Measurements from ENCODE around the gene COL6A3. TPM values are rescaled to one million over a fixed set of nuclear protein-coding genes. Genes with fewer than 3 reads are reported as not detected.

The COL6A3 gene
- total RNA-seq, 1 experiment from 2014 or later, result 0.81 TPM

DNA sequence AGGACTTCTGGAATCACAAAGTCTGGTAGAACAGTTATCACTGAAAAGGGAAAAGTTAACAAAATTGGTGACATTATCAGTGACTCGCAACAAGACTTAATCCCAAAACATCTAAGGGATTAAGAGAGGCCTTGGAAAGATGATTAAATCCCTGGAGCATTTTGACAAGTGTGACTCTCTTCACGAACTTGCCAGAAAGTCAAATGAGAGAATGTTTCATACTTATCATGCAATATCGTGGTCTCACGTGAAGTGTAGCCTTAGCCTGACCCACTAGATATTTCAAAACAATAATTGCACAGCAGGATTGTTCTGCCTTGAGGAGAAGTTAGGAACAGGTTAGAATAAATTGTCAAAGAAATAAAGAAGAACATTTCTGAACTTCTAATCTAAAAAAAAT lies 104.5 kb downstream of the COL6A3 start:
- no peak for DNase-seq

More for the DNA sequence above, 104.5 kb downstream of the COL6A3 start:
- peaks cover 1% of the 10 kb centered on the region in 2 experiments; a peak in 4 of 5 replicates for H3K9me3 Mint-ChIP-seq
- Histone ChIP-seq H4K8ac (replicated peaks; ENCODE audit: insufficient read length, low read depth, low read length) (no peak overlapping the region), H3K9me3 (ENCODE audit: control insufficient read depth, low read depth, low read length) (no peaks in the 10 kb centered on the region), H2BK120ac (ENCODE audit: low read depth, low read length, poor library complexity, severe bottlenecking) (no peak overlapping the region), H3K79me2 (ENCODE audit: insufficient read depth, low read length) (no peaks in the 10 kb centered on the region), H3K18ac (ENCODE audit: insufficient read length, low read depth, low read length) (no peak overlapping the region), H4K5ac (ENCODE audit: insufficient read length, low read depth, low read length) (no peak overlapping the region), H3K4ac (ENCODE audit: low read depth, low read length) (no peak overlapping the region), H3K27me3 (ENCODE audit: insufficient read depth, low read length) (no peaks in the 10 kb centered on the region), H3K4me1 (ENCODE audit: insufficient read depth, low read length) (no peaks in the 10 kb centered on the region; the same call in 1 of the 2 replicates), H4K91ac (ENCODE audit: insufficient read length, low read depth, low read length) (no peak overlapping the region), H3K23ac (ENCODE audit: insufficient read length, low read depth, low read length) (no peak overlapping the region), H2BK12ac (ENCODE audit: insufficient read length, low read depth, low read length) (no peak overlapping the region), H2BK5ac (ENCODE audit: insufficient read length, low read length) (no peak overlapping the region), H3T11ph (ENCODE audit: low read length) (no peak overlapping the region), H2AFZ (ENCODE audit: low read length) (no peak overlapping the region), H2BK15ac (ENCODE audit: low read depth, low read length) (no peak overlapping the region), H3K27ac (ENCODE audit: insufficient read length, low read depth, low read length) (no peak overlapping the region), H2AK5ac (ENCODE audit: insufficient read length, low read length) (no peak overlapping the region), H4K20me1 (ENCODE audit: control insufficient read depth, insufficient read depth, insufficient read length) (no peaks in the 10 kb centered on the region), H3K4me2 (ENCODE audit: insufficient read depth, insufficient read length, low read length) (no peak overlapping the region), H3K79me1 (ENCODE audit: insufficient read depth, low read depth, low read length, poor library complexity, severe bottlenecking) (no peaks in the 10 kb centered on the region), H3K23me2 (ENCODE audit: insufficient read length, low read depth, low read length, poor library complexity, severe bottlenecking) (no peaks in the 10 kb centered on the region), H3K14ac (ENCODE audit: insufficient read depth, low read length) (no peak overlapping the region), H3K9ac (ENCODE audit: extremely low read depth, insufficient read length, low read length) (no peak overlapping the region), H2BK20ac (ENCODE audit: low read depth, low read length, poor library complexity, severe bottlenecking) (no peak overlapping the region), H3K56ac (ENCODE audit: insufficient read length, low read depth, low read length) (no peak overlapping the region)
- H3K27ac Mint-ChIP-seq, result no peak overlapping the region
- H3K27me3 Mint-ChIP-seq (ENCODE audit: low read depth), result peaks cover 12% of the 10 kb centered on the region
- H3K36me3 Mint-ChIP-seq (ENCODE audit: insufficient read depth in 1 of 3, low read depth in 3 of 3), result peaks cover 0 to 2% (median under 1%) of the 10 kb centered on the region in 3 experiments; a peak in 3 of 7 replicates
- no CpG with 5 or more reads among the region's 4 CpGs for WGBS (ENCODE audit: extremely low coverage, insufficient read length, low lambda C conversion rate)
- H3K4me3 Mint-ChIP-seq, result no peak overlapping the region
- TF ChIP-seq CTCF (conservative IDR thresholded peaks at IDR 0.05), result no peak
- no peaks in the 10 kb centered on the region for H3K4me1 Mint-ChIP-seq

Data from H9 (cell line).